CD4-positive, alpha-beta T cell treated with Interferon gamma for 1 hour (primary cell): ENCODE data around the gene HOXD9.

Experiments used
- DNase-seq: peaks from one replicate; pipeline ENCODE4 v3.0.0-alpha.2; 2020

The HOXD9 gene

GRCh38 chr2:176111846-176112374 is 10.6 kb upstream of the HOXD9 start:
- DNase-seq = no peak

- no peak for DNase-seq
Measured at GRCh38 chr2:176112375-176113302, 9.9 kb upstream of the HOXD9 start.

GRCh38 chr2:176114120-176114929 is 8.2 kb upstream of the HOXD9 start:
- DNase-seq = no peak

GRCh38 chr2:176114930-176115625 is 7.4 kb upstream of the HOXD9 start:
- DNase-seq = no peak

GRCh38 chr2:176115883-176116813 is 6.4 kb upstream of the HOXD9 start, which contains the start of gene HOXD10:
Gene HOXD10 (plus strand): TSS chr2:176116778. CDS start chr2:176116834, 56 bp downstream.
- DNase-seq = no peak

- no peak for DNase-seq
Measured at GRCh38 chr2:176117162-176117822, 5.2 kb upstream of the HOXD9 start.

- no peak for DNase-seq
Measured at GRCh38 chr2:176117823-176118371, 4.6 kb upstream of the HOXD9 start.

- DNase-seq = no peak
Measured at GRCh38 chr2:176118601-176119339, 3.7 kb upstream of the HOXD9 start.

- DNase-seq = no peak
Measured at GRCh38 chr2:176120364-176121189, 1.9 kb upstream of the HOXD9 start.

GRCh38 chr2:176121190-176122051 is 1.1 kb upstream of the HOXD9 start:
- DNase-seq = no peak

- no peak for DNase-seq
Measured at GRCh38 chr2:176122052-176122682, 352 bp upstream of the HOXD9 start.

- DNase-seq = no peak
Measured at GRCh38 chr2:176123411-176124109, 1.0 kb downstream of the HOXD9 start.

GRCh38 chr2:176124110-176124946 is 1.8 kb downstream of the HOXD9 start:
- DNase-seq = no peak

- no peak for DNase-seq
Measured at GRCh38 chr2:176124947-176125771, 2.6 kb downstream of the HOXD9 start.

GRCh38 chr2:176125772-176126054 is 3.2 kb downstream of the HOXD9 start:
- DNase-seq = no peak
